Pancreas (tissue), 10 donors: Measurements from ENCODE around the gene SMYD3. TPM values are rescaled to one million over a fixed set of nuclear protein-coding genes. Genes with fewer than 3 reads are reported as not detected.

Experiments
- ATAC-seq, 4 donors: fragments of 200-7000 bp; cut with Tn5 transposase; one replicate each; pipeline versions ENCODE4 v1.8.0 to v1.9.1; 2020; ENCODE audit warnings: mild to moderate bottlenecking in 4 of 4, moderate library complexity in 4 of 4
- DNase-seq, 6 donors: peaks; one replicate each; pipeline ENCODE4 v3.0.0-alpha.2; 2020
- FAIRE-seq: peaks from 2 replicates; lab custom pipeline; 2012; peaks lifted over from hg19 to GRCh38; lab: Jason Lieb, UNC
- H3K27ac ChIP-seq, 4 donors: fragments of 200-600 bp; sonication (generic); 1 replicate in 3 of 4; 2 replicates in 1 of 4; pipeline versions ENCODE4 v1.5.0 to v1.8.0; 2020
- H3K27me3 ChIP-seq, 4 donors: fragments of 200-600 bp; one replicate each; pipeline ENCODE4 v1.8.0; 2021
- H3K36me3 ChIP-seq, 3 donors: fragments of 200-600 bp; sonication (generic) in 1 of 3; one replicate each; pipeline versions ENCODE4 v1.5.0 to v1.8.0; 2020 to 2021
- H3K4me1 ChIP-seq, 3 donors: fragments of 200-600 bp; one replicate each; pipeline ENCODE4 v1.8.0; 2021
- H3K4me3 ChIP-seq, 4 donors: fragments of 200-600 bp; sonication (generic) in 2 of 4; one replicate each; pipeline versions ENCODE4 v1.5.0 to v1.8.0; 2020 to 2021
- H3K9me3 ChIP-seq, 4 donors: fragments of 200-600 bp; one replicate each; pipeline ENCODE4 v1.8.0; 2021
- WGBS, 2 donors: extraction: QIAGEN DNeasy Blood & Tissue Kit; methylation state at CpG; one replicate each; pipeline ENCODE4 v1.1.7; 2013; 5-methylcytosine and 5-hydroxymethylcytosine counted together
- intact Hi-C, 3 donors: fragments of 100-400 bp; cut with DNase I; formaldehyde crosslinking; loops; one replicate each; pipeline versions ENCODE4 v1.11.1 to v1.14.2; 2022
- polyA plus RNA-seq, 2 donors: library from polyadenylated mRNA; stranded (reverse); fragments of 200-250 nt; gene quantifications; one replicate each; pipeline ENCODE4 v1.2.3, GENCODE V29; 2013
- total RNA-seq, 6 donors: library from RNA; stranded (reverse); fragmentation: NEBNext Ultra II Directional in 4 of 6; extraction: Animal tissue kit (Norgen Biotek cat#: 25700) in 4 of 6; gene quantifications; one replicate each; pipeline versions ENCODE4 v1.2.1 to v1.2.4, GENCODE V29; 2021 to 2023
- TF ChIP-seq, protein P1 (sequence below), 4 donors: fragments of 200-600 bp; sonication (generic) in 3 of 4; IDR thresholded peaks; one replicate each; pipeline versions ENCODE4 v1.5.0 to v1.8.0; 2021; ENCODE audit warnings: antibody characterized with exemption in 4 of 4
- donor health status: healthy with polysubstance abuse.
- donor health status: DM: no; HTN: no; CAD: no; lungs with moderate emphysema.
- donor health status: DM: no; HTN: no; CAD: no.
- donor health status: control.
- donor health status: control.
- donor health status: Bipolar disorder and iron deficiency.
- donor health status: DM: yes; HTN: yes; CAD: no.
- donor health status: DM: no; HTN: no; CAD: no.
- donor health status: DM: no; HTN: no; CAD: no.
- donor health status: DM: yes; HTN: yes; CAD: no.

Gene SMYD3
- total and polyA plus RNA-seq, 8 donors = 4.6 to 10.5 (median 6.7) TPM

DNA sequence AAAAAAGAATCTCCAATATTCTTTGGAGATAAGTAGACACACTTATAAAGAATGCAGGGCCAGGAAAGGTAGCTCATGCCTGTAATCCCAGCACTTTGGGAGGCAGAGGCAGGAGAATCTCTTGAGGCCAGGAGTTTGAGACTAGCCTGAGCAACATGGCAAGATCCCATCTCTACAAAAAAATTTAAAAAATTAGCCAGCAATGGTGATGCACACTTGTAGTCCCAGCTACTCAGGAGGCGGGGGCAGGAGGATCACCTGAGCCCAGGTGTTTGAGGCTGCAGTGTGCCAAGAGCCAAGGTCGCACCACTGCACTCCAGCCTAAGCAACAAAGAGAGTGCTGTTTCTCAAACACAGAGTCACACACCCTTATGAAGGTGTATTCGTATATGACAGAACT is 385.0 kb downstream of the SMYD3 start:
- no peak for FAIRE-seq
- no peaks in the 10 kb centered on the region for H3K9me3 ChIP-seq
- intact Hi-C loops = no loop called here
- TF ChIP-seq, protein P1, sequence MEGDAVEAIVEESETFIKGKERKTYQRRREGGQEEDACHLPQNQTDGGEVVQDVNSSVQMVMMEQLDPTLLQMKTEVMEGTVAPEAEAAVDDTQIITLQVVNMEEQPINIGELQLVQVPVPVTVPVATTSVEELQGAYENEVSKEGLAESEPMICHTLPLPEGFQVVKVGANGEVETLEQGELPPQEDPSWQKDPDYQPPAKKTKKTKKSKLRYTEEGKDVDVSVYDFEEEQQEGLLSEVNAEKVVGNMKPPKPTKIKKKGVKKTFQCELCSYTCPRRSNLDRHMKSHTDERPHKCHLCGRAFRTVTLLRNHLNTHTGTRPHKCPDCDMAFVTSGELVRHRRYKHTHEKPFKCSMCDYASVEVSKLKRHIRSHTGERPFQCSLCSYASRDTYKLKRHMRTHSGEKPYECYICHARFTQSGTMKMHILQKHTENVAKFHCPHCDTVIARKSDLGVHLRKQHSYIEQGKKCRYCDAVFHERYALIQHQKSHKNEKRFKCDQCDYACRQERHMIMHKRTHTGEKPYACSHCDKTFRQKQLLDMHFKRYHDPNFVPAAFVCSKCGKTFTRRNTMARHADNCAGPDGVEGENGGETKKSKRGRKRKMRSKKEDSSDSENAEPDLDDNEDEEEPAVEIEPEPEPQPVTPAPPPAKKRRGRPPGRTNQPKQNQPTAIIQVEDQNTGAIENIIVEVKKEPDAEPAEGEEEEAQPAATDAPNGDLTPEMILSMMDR (IDR thresholded peaks at IDR 0.05) = no peak
- ATAC-seq = no peak
- no peaks in the 10 kb centered on the region for H3K27me3 ChIP-seq
- DNase-seq = no peak
- 80% methylated on average over 3 of the region's 3 CpGs for WGBS, 2 donors
- no peak overlapping the region for H3K27ac ChIP-seq
- no peaks in the 10 kb centered on the region for H3K4me1 ChIP-seq
- H3K4me3 ChIP-seq = no peak overlapping the region
- H3K36me3 ChIP-seq = no peaks in the 10 kb centered on the region

GRCh38 chr1:246121533-246121932 is 385.5 kb downstream of the SMYD3 start:
- no peaks in the 10 kb centered on the region for H3K9me3 ChIP-seq
- H3K4me1 ChIP-seq = peaks cover 0 to 5% (median 0%) of the 10 kb centered on the region in 3 donors
- 89 to 94% methylated on average over 4 of the region's 4 CpGs for WGBS, 2 donors
- no peak overlapping the region for H3K4me3 ChIP-seq
- H3K27ac ChIP-seq = no peak overlapping the region
- DNase-seq = no peak
- TF ChIP-seq, protein P1 (IDR thresholded peaks at IDR 0.05) = no peak
- H3K36me3 ChIP-seq = no peaks in the 10 kb centered on the region
- FAIRE-seq = no peak
- ATAC-seq = no peak
- H3K27me3 ChIP-seq = no peaks in the 10 kb centered on the region
- intact Hi-C loops = no loop called here

DNA sequence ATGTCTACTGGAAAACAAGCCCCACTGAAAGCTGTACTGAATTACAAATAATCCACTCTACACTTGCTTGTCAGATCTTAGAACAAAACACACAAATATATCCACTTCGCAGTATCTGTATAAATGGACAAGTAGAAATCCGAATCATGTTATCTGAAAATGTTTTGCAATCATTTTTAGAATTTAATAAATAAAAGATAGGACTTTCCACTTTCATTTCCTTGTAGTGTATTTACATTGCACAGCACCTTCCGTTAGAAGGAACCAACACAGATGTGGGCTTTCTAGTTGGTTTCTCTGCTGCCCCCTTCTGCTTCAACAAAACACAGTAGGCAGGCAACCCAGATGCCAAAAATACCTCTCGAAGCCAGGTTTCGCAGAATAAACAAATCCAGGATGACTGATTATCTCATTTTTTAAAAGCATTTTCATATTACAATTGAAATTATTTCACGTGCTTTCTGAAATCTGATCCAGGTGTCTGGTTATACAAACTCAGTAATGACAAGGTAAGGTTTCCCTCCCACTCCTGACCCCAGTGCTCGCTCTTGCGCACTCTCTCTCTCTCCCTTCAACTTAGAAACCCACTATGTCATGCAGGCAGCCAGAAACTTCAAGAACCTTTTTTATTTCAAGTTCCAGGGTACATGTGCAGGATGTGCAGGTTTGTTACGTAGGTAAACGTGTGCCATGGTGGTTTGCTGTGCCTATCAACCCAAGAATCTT is 389.9 kb downstream of the SMYD3 start:
- 27 to 31% methylated on average over 10 of the region's 10 CpGs for WGBS, 2 donors
- no peak for FAIRE-seq

DNA sequence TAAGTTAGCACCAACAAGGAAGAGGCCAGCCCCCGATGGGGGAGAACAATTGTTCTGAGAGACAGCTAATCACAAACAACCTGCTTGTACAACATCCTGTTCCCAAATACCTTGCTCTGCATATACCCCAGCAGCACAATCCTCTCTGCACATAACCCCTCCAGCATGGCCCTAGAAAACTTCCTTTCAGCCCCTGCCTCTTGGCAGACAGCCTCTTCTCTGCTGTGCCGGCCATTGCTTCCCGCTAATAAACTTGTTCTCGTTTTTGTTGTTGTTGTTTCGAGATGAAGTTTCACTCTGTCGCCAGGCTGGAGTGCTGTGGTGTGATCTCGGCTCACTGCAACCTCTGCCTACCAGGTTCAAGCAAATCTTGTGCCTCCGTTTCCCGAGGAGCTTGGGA is 392.7 kb downstream of the SMYD3 start:
- TF ChIP-seq, protein P1 (IDR thresholded peaks at IDR 0.05) = no peak
- Histone ChIP-seq H3K36me3 (no peaks in the 10 kb centered on the region), H3K27me3 (no peaks in the 10 kb centered on the region), H3K9me3 (no peaks in the 10 kb centered on the region), H3K4me3 (no peak overlapping the region), H3K27ac (no peak overlapping the region), H3K4me1 (peaks cover 0 to 6% (median 0%) of the 10 kb centered on the region in 3 donors)
- WGBS, 2 donors = 78 to 90% methylated on average over 9 of the region's 9 CpGs
- DNase-seq = no peak
- intact Hi-C loops = no loop called here
- no peak for FAIRE-seq
- no peak for ATAC-seq

More for the DNA sequence above, 389.9 kb downstream of the SMYD3 start:
- peaks cover 0 to 6% (median 0%) of the 10 kb centered on the region in 3 donors for H3K4me1 ChIP-seq
- intact Hi-C loops = no loop called here
- peak; percentile 96 to 99 (median 98) for ATAC-seq
- no peaks in the 10 kb centered on the region for H3K36me3 ChIP-seq
- peak in 3 of 6 donors; percentile 45 to 65 (median 58) for DNase-seq
- no peaks in the 10 kb centered on the region for H3K27me3 ChIP-seq
- H3K4me3 ChIP-seq = no peak overlapping the region
- peak overlapping the region in 1 of 4 donors; percentile 44 for H3K27ac ChIP-seq
- H3K9me3 ChIP-seq = no peaks in the 10 kb centered on the region
- TF ChIP-seq, protein P1 (IDR thresholded peaks at IDR 0.05) = peak in 2 of 4 donors; percentile 36 to 45

- Histone ChIP-seq H3K9me3 (no peaks in the 10 kb centered on the region), H3K27me3 (no peaks in the 10 kb centered on the region), H3K27ac (no peak overlapping the region), H3K4me3 (no peak overlapping the region), H3K36me3 (no peaks in the 10 kb centered on the region), H3K4me1 (peaks cover 0 to 6% (median 0%) of the 10 kb centered on the region in 3 donors)
- no peak for DNase-seq
- no peak for ATAC-seq
- TF ChIP-seq, protein P1 (IDR thresholded peaks at IDR 0.05) = no peak
- FAIRE-seq = no peak
- intact Hi-C loops = no loop called here
- WGBS, 2 donors = 56 to 59% methylated on average over 8 of the region's 8 CpGs
Measured at GRCh38 chr1:246113555-246114095, 393.5 kb downstream of the SMYD3 start.
